Bronchial smooth muscle cell (primary cell): Measurements from ENCODE around the gene OR3A3. TPM values are rescaled to one million over a fixed set of nuclear protein-coding genes. Genes with fewer than 3 reads are reported as not detected.

Experiments
- total RNA-seq: library from RNA; depleted of rRNA; stranded (reverse); fragments of >200 nt; gene quantifications from 2 replicates; pipeline ENCODE4 v1.2.1, GENCODE V29; 2014

OR3A3 gene
- not detected in 2 replicates for total RNA-seq

GRCh38 chr17:3411070-3411469, at the start of gene OR3A3:
OR3A3 (plus strand) TSS chr17:3411370.

GRCh38 chr17:3385869-3386816, 25.0 kb upstream of the OR3A3 start, which contains the start of gene OR3A2:
OR3A2 (minus strand) TSS chr17:3386308.

GRCh38 chr17:3398310-3398709, 12.9 kb upstream of the OR3A3 start, which contains the start of gene OR1E1:
OR1E1 (minus strand) TSS chr17:3398410; CDS start chr17:3398410, 0 bp downstream.

GRCh38 chr17:3433741-3434140, 22.6 kb downstream of the OR3A3 start, which contains the start of gene OR1E2:
OR1E2 (minus strand) TSS chr17:3433841; CDS start chr17:3433841, 0 bp downstream.

GRCh38 chr17:3471599-3471998, 60.4 kb downstream of the OR3A3 start, which contains the start of gene SPATA22:
SPATA22 (minus strand) TSS chr17:3471819; CDS start chr17:3469325, 2,494 bp downstream.

Other genes with a start within 250 kb of the OR3A3 start
- gene OR1A2, start 213.9 kb upstream of the OR3A3 start, total RNA-seq: not detected in 2 replicates
- gene OR1A1, start 203.7 kb upstream of the OR3A3 start, total RNA-seq: not detected in 2 replicates
- not detected in 2 replicates for gene OR3A1, start 113.0 kb upstream of the OR3A3 start, total RNA-seq
- gene OR3A2, start 25.1 kb upstream of the OR3A3 start, total RNA-seq: 0.32 TPM in 1 of 2 replicates, not detected in the other
- gene OR1E1, start 13.0 kb upstream of the OR3A3 start, total RNA-seq: not detected in 2 replicates
- not detected in 2 replicates for gene OR1E2, start 22.5 kb downstream of the OR3A3 start, total RNA-seq
- not detected in 2 replicates for gene SPATA22, start 60.4 kb downstream of the OR3A3 start, total RNA-seq
- 0.63 and 3.3 TPM in 2 replicates for gene ASPA, start 64.6 kb downstream of the OR3A3 start, total RNA-seq
- gene TRPV3, start 146.4 kb downstream of the OR3A3 start, total RNA-seq: 1.6 and 2.8 TPM in 2 replicates
- gene TRPV1, start 198.0 kb downstream of the OR3A3 start, total RNA-seq: 2.2 and 2.3 TPM in 2 replicates
- gene SHPK, start 224.9 kb downstream of the OR3A3 start, total RNA-seq: 10.9 and 11.2 TPM in 2 replicates
- gene CTNS, start 225.4 kb downstream of the OR3A3 start, total RNA-seq: 12.8 and 15.5 TPM in 2 replicates